SK-MEL-5 (cell line): ENCODE measurements around the gene RAX2. TPM values are rescaled to one million over a fixed set of nuclear protein-coding genes. Genes with fewer than 3 reads are reported as not detected.
A peak's percentile ranks its signal among the peaks of the same experiment; 100 is the strongest.

ENCODE experiments used
- DNase-seq: peaks from one replicate; pipeline ENCODE4 v3.0.0-alpha.2; 2016; ENCODE audit warnings: low read depth, low spot score
- in situ Hi-C: cut with HindIII; loops from 2 replicates; pipeline ENCODE4 v1.10.0; 2016; ENCODE audit warnings: low sequenced_read_pairs, high pct_unique_total_duplicates, low pct_unique_long_range_greater_than_20kb
- total RNA-seq: library from RNA; depleted of rRNA; stranded (reverse); fragments of >200 nt; shearing (Covaris generic); gene quantifications from 2 replicates; pipeline ENCODE4 v1.2.3, GENCODE V29; 2014

Gene RAX2
- total RNA-seq, 1 experiment from 2014 or later = not detected

GRCh38 chr19:3750211-3750610, 21.8 kb downstream of the RAX2 start:
- in situ Hi-C loops = no loop called here

GRCh38 chr19:3748965-3749364, 23.1 kb downstream of the RAX2 start:
- in situ Hi-C loops = no loop called here
- DNase-seq = no peak

More at GRCh38 chr19:3750211-3750610, 21.8 kb downstream of the RAX2 start:
- no peak for DNase-seq

- no peak for DNase-seq
- in situ Hi-C loops = no loop called here
Observed at GRCh38 chr19:3746371-3747056, 25.5 kb downstream of the RAX2 start.

- in situ Hi-C loops = no loop called here
Observed at GRCh38 chr19:3745363-3746045, 26.5 kb downstream of the RAX2 start.

GRCh38 chr19:3743486-3743885, 28.5 kb downstream of the RAX2 start:
- DNase-seq = peak; percentile 58
- in situ Hi-C loops = no loop called here

More at GRCh38 chr19:3745363-3746045, 26.5 kb downstream of the RAX2 start:
- no peak for DNase-seq

GRCh38 chr19:3740431-3740830, 31.6 kb downstream of the RAX2 start:
- DNase-seq = no peak
- in situ Hi-C loops = no loop called here

GRCh38 chr19:3738477-3739220, 33.4 kb downstream of the RAX2 start:
- in situ Hi-C loops = no loop called here

GRCh38 chr19:3737487-3738205, 34.4 kb downstream of the RAX2 start:
- no peak for DNase-seq
- in situ Hi-C loops = no loop called here

More at GRCh38 chr19:3738477-3739220, 33.4 kb downstream of the RAX2 start:
- DNase-seq = no peak

GRCh38 chr19:3736106-3736724, 35.8 kb downstream of the RAX2 start:
- DNase-seq = no peak
- in situ Hi-C loops = no loop called here

GRCh38 chr19:3734310-3734600, 37.8 kb downstream of the RAX2 start:
- DNase-seq = no peak
- in situ Hi-C loops = no loop called here

- in situ Hi-C loops = no loop called here
- DNase-seq = no peak
Observed at GRCh38 chr19:3733549-3734309, 38.3 kb downstream of the RAX2 start.

- in situ Hi-C loops = no loop called here
- DNase-seq = no peak
Observed at GRCh38 chr19:3732108-3732507, 39.9 kb downstream of the RAX2 start.

GRCh38 chr19:3730457-3730958, 41.5 kb downstream of the RAX2 start:
- DNase-seq = no peak
- in situ Hi-C loops = no loop called here

- in situ Hi-C loops = no loop called here
- DNase-seq = peak; percentile 9
Observed at GRCh38 chr19:3725640-3726310, 46.3 kb downstream of the RAX2 start.

- in situ Hi-C loops = no loop called here
- DNase-seq = no peak
Observed at GRCh38 chr19:3725121-3725520, 46.9 kb downstream of the RAX2 start.

GRCh38 chr19:3723883-3724282, 48.1 kb downstream of the RAX2 start:
- in situ Hi-C loops = no loop called here
- no peak for DNase-seq
